Measurements from ENCODE around the gene RYR2. TPM values are rescaled to one million over a fixed set of nuclear protein-coding genes. Genes with fewer than 3 reads are reported as not detected.

Gene RYR2
- total RNA-seq, 1 experiment from 2014 or later: 0.90 TPM

DNA sequence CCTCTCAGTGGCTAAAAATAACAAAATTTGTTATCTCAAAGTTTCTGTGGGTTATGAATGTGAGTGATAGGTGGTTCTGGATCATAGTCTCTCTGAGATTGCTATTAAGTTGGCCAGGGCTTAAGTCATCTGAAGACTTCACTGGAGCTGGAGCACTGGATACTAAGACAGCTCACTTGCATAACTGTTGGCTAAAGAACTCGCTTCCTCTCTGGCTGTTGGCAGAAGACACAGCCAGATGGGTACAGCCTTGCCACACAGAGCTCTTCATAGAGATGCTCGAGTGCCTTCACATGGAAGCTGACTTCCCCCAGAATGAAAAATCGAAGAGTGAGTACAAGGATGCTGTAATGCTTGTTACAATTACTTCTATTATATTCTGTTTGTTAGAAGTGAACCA is 514.9 kb downstream of the RYR2 start:
- intact Hi-C loops (cut with micrococcal nuclease; ENCODE audit: unreplicated experiment): no loop called here
- Mint-ChIP-seq H3K4me3 (ENCODE audit: low read depth, unreplicated experiment) (no peak overlapping the region), H3K27me3 (ENCODE audit: unreplicated experiment) (no peaks in the 10 kb centered on the region), H3K27ac (ENCODE audit: unreplicated experiment) (no peak overlapping the region), H3K36me3 (ENCODE audit: insufficient read depth, unreplicated experiment) (no peaks in the 10 kb centered on the region), H3K4me1 (ENCODE audit: low read depth, unreplicated experiment) (no peaks in the 10 kb centered on the region), H3K9me3 (ENCODE audit: low read depth, unreplicated experiment) (no peaks in the 10 kb centered on the region)
- DNase-seq: no peak
- CTCF ChIA-PET: interaction anchor here (0.6 to 0.7 kb wide), 4 partner anchors 9 to 1126 kb away, joined by 3 to 4 read pairs (median 4); no protein-coding TSS in a partner anchor
- no TSS peak for BruUV-seq (replicated peaks)
- TF ChIP-seq, protein P1, sequence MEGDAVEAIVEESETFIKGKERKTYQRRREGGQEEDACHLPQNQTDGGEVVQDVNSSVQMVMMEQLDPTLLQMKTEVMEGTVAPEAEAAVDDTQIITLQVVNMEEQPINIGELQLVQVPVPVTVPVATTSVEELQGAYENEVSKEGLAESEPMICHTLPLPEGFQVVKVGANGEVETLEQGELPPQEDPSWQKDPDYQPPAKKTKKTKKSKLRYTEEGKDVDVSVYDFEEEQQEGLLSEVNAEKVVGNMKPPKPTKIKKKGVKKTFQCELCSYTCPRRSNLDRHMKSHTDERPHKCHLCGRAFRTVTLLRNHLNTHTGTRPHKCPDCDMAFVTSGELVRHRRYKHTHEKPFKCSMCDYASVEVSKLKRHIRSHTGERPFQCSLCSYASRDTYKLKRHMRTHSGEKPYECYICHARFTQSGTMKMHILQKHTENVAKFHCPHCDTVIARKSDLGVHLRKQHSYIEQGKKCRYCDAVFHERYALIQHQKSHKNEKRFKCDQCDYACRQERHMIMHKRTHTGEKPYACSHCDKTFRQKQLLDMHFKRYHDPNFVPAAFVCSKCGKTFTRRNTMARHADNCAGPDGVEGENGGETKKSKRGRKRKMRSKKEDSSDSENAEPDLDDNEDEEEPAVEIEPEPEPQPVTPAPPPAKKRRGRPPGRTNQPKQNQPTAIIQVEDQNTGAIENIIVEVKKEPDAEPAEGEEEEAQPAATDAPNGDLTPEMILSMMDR (IDR thresholded peaks at IDR 0.05; ENCODE audit: unreplicated experiment): no peak

DNA sequence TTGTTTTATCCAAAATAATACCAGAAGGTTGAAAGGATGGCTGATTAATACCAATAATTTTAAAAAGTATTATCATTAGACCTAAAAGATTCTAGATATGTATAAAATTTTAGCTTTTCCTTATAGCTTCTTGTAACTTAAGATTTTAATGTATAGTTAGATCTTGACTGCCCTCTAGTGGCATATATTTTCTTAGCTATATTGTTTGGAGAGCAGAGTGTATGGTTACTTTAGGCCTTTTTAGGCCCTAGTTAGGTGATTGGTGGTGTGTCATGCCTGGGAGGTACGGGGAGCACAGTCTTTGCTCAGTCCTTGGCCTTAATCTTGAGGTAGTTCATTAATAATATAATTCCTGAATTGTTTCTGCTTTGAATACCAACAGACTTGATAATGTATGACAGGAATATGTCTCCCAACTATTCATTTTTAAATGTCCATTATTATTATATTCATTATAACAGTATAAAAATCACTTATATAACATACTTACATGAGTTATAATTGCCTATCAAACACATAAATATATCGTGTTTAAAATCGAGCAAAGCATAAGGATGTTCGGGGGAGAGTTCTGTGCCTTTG is 520.3 kb downstream of the RYR2 start:
- TF ChIP-seq, protein P1 (IDR thresholded peaks at IDR 0.05; ENCODE audit: unreplicated experiment): peak; percentile 76
- DNase-seq: peak; percentile 18
- Mint-ChIP-seq H3K27ac (ENCODE audit: unreplicated experiment) (no peak overlapping the region), H3K4me3 (ENCODE audit: low read depth, unreplicated experiment) (no peak overlapping the region), H3K27me3 (ENCODE audit: unreplicated experiment) (no peaks in the 10 kb centered on the region), H3K4me1 (ENCODE audit: low read depth, unreplicated experiment) (no peaks in the 10 kb centered on the region), H3K36me3 (ENCODE audit: insufficient read depth, unreplicated experiment) (no peaks in the 10 kb centered on the region), H3K9me3 (ENCODE audit: low read depth, unreplicated experiment) (no peaks in the 10 kb centered on the region)
- intact Hi-C loops (cut with micrococcal nuclease; ENCODE audit: unreplicated experiment): loop anchor here (1.0 to 10.0 kb wide), 7 partner anchors 115 to 1460 kb away; no protein-coding TSS in a partner anchor
- CTCF ChIA-PET: interaction anchor here (0.6 to 1.6 kb wide), 7 partner anchors 19 to 809 kb away, joined by 3 to 10 read pairs (median 5); no protein-coding TSS in a partner anchor
- BruUV-seq (replicated peaks): no TSS peak

DNA sequence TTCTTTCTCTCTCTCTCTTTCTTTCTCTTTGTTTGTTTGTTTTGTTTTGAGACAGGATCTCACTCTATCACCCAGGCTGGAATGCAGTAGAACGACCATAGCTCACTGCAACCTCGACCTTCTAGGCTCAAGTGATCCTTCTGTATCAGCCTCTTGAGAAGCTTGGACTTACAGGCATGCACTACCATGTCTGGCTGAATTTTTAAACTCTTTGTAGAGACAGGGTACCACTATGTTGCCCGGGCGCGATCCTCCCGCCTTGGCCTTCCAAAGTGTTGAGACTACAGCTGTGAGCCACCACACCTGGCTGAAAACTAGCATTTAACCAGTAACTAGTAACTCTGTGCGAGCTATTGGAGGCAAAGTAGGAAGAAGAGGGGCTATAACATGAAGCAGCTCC is 523.3 kb downstream of the RYR2 start:
- TF ChIP-seq, protein P1 (IDR thresholded peaks at IDR 0.05; ENCODE audit: unreplicated experiment): no peak
- Mint-ChIP-seq H3K27ac (ENCODE audit: unreplicated experiment) (no peak overlapping the region), H3K36me3 (ENCODE audit: insufficient read depth, unreplicated experiment) (no peaks in the 10 kb centered on the region), H3K4me1 (ENCODE audit: low read depth, unreplicated experiment) (no peaks in the 10 kb centered on the region), H3K4me3 (ENCODE audit: low read depth, unreplicated experiment) (no peak overlapping the region), H3K9me3 (ENCODE audit: low read depth, unreplicated experiment) (no peaks in the 10 kb centered on the region), H3K27me3 (ENCODE audit: unreplicated experiment) (no peaks in the 10 kb centered on the region)
- BruUV-seq (replicated peaks): no TSS peak
- intact Hi-C loops (cut with micrococcal nuclease; ENCODE audit: unreplicated experiment): loop anchor here (10.0 kb wide), 2 partner anchors 240 to 680 kb away; no protein-coding TSS in a partner anchor
- DNase-seq: no peak
- CTCF ChIA-PET: no interaction called here

DNA sequence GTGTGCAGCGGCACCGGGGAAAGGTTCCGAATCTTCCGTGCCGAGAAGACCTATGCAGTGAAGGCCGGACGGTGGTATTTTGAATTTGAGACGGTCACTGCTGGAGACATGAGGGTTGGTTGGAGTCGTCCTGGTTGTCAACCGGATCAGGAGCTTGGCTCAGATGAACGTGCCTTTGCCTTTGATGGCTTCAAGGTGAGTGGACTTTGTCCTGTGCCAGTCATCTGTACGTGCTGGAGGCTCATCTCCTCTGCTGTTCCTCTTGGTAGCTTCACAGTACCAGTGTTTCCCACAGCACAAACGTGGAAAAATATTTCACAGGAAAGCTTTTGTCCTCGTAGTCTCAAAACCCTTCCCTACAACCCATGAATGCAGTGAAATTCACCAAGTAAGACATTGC is 524.6 kb downstream of the RYR2 start:
- Mint-ChIP-seq H3K27ac (ENCODE audit: unreplicated experiment) (no peak overlapping the region), H3K27me3 (ENCODE audit: unreplicated experiment) (no peaks in the 10 kb centered on the region), H3K9me3 (ENCODE audit: low read depth, unreplicated experiment) (no peaks in the 10 kb centered on the region), H3K4me1 (ENCODE audit: low read depth, unreplicated experiment) (no peaks in the 10 kb centered on the region), H3K36me3 (ENCODE audit: insufficient read depth, unreplicated experiment) (no peaks in the 10 kb centered on the region), H3K4me3 (ENCODE audit: low read depth, unreplicated experiment) (no peak overlapping the region)
- BruUV-seq (replicated peaks): no TSS peak
- CTCF ChIA-PET: interaction anchor here (0.6 kb wide), 1 partner anchor 18 kb away, joined by 3 read pairs; no protein-coding TSS in a partner anchor
- TF ChIP-seq, protein P1 (IDR thresholded peaks at IDR 0.05; ENCODE audit: unreplicated experiment): no peak
- intact Hi-C loops (cut with micrococcal nuclease; ENCODE audit: unreplicated experiment): loop anchor here (10.0 kb wide), 2 partner anchors 238 to 682 kb away; no protein-coding TSS in a partner anchor
- DNase-seq: no peak

Data from Calu3 (cell line).